ENCODE results near the gene HPDL.

HPDL gene

DNA sequence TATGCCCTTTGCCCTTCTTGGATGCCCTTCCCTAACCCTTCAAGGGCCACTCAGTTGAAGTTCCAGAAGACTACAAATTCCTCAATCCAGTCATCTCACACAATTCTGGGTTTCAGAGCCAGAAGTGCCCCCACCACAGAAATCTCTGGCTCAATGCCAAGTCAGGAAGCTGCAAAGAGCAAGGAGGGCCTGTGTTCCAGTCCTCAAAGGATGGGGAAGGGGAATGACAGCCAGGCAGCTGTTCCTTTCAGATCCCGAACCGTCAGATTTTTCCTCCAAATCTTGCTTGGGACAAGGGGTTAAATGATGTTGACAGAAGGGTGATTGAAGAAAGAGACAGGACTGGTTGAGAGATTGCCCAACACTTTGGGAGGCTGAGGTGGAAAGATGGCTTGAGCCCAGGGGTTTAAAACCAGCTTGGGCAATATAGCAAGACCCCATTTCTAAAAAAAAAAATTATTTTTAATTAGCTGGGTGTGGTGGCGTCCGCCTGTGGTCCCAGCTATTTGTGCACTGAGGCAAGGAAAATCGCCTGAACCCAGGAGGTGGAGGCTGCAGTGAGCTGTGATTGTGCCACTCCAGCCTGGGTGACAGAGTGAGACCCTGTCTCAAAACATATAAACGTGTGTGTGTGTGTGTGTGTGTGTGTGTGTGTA lies 716 bp upstream of the HPDL start:
- DNase-seq, result no peak

DNA sequence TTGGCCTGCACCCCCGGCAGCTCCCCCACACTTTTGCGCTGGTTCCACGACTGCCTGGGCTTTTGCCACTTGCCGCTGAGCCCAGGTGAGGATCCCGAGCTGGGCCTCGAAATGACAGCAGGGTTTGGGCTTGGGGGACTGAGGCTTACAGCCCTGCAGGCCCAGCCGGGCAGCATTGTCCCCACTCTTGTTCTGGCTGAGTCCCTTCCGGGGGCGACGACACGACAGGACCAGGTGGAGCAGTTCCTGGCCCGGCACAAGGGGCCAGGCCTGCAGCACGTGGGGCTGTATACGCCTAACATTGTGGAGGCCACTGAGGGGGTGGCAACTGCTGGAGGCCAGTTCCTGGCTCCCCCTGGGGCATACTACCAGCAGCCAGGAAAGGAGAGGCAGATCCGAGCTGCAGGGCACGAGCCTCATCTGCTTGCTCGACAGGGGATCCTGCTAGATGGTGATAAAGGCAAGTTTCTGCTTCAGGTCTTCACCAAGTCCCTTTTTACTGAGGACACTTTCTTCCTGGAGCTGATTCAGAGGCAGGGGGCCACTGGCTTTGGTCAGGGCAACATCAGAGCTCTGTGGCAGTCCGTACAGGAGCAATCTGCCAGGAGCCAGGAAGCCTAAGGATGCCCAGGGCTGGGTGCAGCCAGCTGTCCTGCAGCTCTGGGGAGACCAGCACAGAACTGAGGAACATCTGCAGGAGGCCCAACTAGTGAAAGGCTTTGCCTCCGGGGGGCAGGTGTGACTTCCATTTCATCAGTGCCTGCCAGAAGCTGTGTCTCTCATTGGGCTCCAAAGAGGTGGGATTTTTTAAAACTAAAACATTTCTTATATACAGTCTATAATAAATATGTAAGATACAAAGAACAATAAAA lies 1.2 kb downstream of the HPDL start:
- no peak for DNase-seq

DNA sequence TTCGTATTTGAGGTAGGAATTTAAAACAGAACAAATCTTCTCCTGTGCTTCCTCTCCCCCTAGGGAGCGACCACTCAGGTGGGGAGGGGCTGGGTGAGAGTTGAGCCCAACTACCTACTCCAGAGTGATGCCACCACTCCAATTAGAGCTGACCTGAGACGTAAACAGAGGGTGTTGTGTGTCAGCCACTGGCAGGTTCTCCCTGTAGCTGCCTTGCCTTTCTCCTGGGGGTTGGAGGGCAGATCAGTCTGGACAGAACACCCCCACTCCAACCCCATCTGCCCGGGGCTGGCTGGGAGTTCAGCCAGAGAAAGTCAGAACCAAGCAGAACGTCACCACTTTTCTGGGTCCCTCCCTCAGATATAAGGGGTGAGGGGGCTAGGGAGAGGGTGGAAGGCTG lies 2.0 kb downstream of the HPDL start:
- DNase-seq, result no peak

DNA sequence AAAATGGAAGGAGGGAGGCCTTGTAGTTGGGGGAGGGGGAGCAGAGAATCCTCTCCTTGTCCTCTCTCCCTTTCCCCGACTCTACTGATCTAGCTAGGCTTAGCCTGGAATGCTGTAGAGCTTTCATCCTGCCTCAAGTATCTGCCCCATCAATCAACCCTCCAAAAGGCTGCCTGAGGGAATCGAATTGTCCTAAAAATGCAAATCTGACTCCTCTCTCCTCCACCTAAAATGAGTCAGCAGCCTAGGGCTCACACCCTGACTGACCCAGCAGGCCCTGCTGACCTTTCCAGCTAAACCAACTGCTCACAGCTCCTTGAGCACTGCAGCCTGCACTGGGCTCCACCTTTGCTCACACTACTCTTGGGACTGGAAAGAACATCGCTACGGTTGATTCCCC lies 2.8 kb downstream of the HPDL start:
- DNase-seq, result no peak

DNA sequence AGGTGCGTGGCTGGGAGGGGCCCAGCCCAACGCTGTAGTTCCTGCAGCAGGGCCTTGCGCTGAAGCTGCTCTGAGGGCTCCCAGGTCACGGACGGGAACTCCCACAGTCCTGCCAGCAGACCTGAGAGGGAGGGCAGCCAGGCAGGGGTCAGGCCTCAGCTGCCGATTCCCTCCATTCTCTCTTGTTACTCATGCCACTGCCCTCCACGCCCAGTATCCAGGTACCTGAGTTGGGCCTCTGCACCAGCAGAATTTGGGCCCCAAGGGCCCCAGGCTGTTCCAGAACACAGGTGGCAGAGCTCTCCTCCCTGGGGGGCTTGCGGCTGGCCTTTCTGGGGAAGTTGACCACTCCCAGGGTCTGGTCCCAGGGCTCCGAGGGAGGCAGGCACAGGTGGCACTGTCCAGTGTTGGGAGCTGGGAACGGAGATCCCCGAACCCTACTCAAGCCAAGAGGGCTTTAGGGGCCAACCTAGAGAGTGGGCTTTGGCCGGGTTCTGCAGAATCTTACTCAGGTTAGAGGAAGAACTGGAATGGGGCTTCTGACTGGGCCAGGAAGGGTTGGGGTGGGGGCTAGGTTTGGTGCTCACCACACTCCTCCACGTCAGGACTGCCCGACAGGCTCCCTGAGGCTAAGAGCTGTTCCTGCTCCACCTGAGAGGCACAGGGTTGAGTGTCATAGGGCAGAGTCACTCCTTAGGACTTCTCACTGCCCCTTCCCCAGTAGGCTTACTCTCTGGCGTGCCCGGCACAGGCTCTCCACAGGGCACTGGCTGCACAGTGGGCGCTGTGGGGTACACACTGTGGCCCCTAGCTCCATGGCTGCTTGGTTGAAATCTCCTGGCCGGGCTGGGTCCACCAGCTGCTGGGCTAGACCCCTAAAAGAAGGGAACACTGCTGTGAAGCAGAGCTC lies 5.0 kb downstream of the HPDL start:
- no peak for DNase-seq

DNA sequence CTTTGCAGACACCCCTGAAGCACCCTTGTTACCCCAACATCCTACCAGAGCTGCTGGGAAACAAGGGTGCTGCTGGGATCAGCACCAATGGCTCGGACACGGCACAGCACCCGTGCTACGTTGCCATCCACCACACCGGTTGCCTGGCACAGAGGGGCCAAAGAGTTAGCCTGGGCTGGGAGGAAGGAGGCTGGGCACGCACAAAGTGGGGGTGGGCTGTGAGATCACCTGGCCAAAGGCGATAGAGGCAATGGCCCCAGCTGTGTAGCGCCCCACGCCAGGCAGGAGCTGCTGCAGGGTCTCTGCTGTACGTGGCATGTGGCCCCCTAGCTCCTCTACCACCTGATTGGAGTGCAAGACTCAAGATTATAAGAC lies 5.6 kb downstream of the HPDL start:
- DNase-seq, result no peak

DNA sequence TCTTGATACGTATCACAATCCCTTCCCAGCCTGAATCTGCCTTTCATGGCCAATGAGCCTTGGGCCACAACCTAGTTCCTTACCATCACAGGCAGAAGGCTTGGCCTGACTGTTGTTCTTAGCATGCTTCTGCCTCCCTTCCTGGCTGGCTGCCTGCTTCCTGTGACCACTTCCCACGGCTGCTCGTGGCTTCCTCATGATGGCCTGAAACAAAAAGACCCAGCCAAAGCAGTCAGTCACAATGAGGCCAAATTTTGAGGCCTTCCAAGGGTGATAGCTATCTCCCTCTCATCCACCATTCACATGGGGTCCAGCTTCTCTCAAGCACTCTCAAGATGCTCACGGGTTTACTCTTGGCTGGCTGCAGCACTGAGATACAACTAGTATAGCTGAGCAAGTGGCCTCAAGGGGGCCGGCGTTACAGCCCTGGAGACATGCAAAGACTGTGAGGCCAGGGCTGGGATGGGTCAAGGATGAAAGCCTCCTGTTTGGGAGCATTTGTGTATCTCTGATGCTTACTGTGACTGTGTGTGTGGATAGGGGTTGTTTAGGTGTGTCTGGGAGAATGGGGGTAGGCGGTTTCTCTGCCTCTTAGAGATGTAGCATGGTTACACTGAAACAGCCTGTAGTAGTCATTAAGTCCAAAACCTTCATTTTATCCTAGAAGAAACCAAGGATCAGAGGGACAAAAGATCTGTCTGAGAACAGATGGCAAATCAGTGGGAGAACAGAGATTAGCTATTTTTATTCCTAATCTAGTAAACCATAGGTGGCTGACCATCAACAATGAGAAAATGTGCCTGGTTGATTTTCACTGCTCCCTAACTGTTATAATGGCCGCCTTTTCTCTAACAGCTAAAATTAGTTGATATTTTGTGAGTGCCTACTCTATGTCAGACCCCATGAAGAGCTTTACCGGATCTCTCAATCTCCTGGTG lies 7.9 kb downstream of the HPDL start:
- no peak for DNase-seq

DNA sequence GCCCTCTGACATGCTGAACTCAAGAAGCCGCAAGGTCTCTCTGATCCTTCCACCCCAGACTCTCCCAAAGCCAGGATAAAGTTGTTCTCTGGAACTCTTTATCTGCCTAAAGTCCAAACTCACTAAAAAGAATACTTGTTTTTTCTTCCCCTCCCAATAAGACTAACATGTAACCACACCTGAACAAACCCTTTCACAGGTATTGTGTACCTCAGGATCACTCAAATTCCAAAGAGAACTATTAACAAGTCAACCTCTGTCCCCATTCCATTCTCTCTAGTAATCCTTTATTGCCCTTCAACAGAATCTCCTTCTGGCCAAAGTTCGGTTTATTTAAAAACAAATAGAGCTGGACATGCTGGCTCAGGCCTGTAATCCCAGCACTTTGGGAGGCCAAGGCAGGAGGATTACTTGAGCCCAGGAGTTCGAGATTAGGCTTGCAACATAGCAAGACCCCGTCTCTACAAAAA lies 9.2 kb downstream of the HPDL start:
- no peak for DNase-seq

DNA sequence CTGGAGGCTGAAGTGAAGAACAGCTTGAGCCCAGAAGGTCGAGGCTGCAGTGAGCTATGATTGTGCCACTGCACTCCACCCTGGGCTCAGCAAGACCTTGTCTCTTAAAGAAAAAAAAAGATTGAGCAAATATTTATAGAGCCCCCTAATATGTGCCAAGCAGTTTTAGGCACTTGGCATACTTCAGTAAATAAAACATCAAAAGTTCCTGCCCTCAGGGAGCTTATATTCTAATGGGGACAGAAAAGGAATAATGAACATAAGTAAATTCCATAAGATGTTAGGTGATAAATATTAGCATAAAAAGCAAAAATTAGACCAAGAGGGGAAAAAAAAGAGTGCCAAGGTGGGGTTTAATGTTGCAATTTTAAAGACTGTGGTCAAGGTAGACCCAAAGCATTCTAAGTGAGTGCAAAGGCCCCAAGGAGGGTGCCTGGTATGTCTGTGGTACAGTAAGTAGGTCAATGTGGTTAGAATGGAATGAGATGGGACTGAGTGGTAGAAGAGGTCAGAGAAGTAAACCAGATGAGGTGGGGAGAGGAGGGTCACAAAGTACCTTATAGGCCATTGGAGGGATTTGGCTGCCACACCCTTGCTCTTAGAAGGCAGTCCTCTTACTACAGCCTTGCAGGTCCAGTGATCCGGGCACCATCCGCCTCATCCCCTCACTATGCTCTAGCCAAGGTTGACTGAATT lies 11.1 kb downstream of the HPDL start:
- no peak for DNase-seq

DNA sequence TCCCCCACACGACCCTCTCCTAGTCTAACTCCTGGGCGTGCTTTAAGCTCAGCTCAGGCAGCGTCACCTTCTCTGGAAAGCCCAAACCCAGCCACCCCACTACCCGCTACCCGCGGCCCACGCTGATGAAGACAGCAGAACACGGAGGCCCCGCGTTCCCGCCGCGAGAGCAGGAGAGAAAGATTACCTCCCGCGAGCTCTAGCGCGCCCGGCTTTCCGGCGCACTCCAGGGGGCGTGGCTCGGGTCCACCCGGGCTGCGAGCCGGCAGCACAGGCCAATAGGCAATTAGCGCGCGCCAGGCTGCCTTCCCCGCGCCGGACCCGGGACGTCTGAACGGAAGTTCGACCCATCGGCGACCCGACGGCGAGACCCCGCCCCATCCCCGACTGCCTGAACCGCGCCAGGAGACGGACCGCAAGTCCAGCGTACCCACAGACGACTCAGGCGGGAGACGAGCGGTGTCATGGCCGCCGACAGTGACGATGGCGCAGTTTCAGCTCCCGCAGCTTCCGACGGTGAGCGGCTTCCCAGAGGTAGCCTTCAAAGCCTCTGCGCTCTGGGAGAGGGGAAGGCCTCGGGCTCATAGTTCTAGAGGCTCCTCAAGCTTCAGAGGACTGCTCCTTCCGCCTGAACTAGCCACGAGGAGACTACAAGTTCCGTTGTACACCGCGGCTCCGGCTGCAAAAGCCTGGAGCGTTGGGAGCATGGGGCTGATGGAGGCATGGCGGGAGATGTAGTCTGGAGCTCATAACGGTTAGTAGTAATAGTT lies 13.3 kb downstream of the HPDL start, which contains the start of the genes MUTYH and TOE1:
TSS of gene MUTYH (minus strand) at position 652 of the 770 bp plus-strand sequence. CDS start 5,935 bp downstream, outside the sequence.
TSS of gene TOE1 (plus strand) at position 382 of the 770 bp plus-strand sequence. CDS start at position 465, 83 bp downstream.
- peak; percentile 93 for DNase-seq

DNA sequence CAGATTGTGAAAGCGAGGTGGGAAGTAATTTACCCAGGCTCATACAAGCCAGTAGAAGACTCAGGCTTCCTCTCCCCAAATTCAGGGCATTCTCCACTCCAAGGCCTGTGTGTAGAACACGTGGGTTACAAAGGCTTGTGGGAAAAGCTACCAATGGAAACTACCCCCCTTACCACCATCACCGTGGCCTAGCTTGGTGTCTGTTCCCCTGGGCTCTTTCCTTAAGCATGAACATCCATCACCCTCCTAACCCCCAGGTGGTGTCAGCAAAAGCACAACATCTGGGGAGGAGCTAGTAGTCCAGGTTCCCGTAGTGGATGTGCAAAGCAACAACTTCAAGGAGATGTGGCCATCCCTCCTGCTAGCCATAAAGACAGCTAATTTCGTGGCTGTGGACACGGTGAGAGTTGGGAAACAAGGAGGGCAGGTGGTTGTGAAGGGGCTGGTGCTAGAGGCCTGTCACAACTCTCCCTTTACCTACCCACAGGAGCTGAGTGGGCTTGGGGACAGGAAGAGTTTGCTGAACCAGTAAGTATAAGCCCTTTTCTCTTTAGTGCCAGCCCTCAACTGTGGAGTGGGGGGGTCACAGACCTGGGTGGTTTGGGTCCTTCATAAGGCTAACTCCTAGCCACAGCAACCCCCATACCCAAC lies 14.2 kb downstream of the HPDL start:
- DNase-seq, result no peak

DNA sequence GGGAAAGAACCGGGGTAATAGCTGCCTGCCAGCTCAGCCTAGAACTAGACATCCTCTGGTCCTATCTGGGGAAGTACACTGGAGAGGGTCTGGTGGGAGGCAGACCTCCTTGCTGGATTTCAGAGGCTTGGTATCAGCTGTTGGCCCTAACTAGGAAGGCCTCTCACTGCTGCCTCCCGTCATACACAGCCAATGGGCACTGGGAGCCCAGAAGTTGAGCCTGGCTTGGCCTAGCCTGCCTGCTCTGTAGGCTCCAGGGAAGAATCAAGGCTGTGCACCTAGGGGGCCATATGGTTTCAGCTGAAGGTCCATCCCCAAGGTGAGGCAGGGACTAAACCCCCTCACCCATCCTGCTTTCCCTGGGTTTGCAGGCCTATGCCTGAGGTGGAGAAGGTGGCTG lies 17.8 kb downstream of the HPDL start:
- DNase-seq, result no peak

DNA sequence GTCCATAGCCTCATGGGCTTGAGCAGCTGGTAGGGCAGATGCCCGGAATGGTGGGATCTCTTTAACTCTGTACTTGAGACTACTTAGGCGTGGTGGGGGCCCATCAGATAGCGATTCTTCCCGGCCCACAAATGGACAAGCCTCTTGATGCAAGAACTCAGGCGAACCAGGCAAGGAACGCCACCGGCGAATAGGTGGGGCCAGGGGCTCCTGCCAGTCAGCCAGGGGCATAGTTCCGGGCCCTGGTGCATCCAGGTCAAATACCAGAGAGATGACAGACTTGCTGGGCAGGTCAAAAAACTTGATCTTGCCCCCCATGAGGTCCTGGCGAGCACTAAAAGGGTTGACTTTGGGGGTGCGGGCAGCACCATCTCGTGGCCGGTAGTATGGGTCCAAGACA lies 18.3 kb downstream of the HPDL start:
- DNase-seq, result no peak

DNA sequence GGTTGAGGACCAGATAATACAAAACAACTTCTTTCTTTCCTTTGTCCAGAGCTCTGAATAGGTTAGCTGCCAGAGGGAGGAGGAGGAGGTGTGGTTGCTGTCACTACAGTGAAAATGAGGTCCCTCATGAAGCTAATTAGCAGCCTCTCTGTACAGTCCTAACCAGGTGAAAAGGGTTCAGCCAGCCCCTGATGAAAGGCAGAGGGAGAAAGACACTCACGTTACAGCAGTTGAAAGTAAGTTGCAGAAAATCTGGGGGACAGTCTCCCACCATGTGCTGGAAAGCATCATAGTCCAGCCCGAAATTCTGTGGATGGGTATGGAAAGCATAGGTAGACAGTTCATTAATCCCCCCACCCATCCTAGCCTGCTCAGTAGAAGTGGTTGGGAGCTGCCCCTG lies 19.8 kb downstream of the HPDL start:
- no peak for DNase-seq

DNA sequence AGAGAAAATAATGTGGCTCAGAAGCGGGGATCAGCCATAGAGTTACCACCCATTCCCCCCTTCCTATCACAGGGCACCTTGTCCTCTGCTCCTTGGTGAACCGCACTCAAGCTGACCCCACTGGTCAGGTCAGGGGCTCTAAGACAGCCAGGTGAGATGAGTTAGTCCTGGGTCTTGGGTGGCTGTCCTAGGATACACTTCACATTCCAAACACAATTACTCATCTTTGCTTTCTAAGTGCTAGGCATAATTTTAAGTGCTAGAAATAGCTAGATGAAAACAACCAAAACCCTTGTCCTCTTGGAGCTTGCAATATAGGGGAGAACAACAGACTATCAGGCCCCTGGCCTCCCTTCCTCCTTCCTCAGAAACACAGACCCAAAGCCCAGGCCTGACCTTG lies 21.3 kb downstream of the HPDL start:
- DNase-seq, result no peak

DNA sequence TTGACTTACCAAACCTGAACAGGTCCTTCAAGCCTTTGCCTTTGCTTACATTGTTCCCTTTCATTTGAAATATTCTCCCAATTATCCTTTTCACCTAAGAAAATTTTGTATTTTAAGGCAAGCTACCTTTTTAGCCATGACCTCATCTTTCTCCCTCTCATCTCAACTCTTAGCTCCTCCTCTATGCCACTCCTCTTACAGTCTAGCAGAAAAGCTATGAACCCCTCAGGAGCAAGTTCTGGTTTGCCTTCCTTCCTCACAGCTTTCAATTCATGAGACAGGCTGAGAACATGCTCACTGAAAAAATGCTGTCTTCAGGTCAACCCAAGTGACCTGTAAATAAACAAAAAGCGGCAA lies 21.9 kb downstream of the HPDL start:
- no peak for DNase-seq

DNA sequence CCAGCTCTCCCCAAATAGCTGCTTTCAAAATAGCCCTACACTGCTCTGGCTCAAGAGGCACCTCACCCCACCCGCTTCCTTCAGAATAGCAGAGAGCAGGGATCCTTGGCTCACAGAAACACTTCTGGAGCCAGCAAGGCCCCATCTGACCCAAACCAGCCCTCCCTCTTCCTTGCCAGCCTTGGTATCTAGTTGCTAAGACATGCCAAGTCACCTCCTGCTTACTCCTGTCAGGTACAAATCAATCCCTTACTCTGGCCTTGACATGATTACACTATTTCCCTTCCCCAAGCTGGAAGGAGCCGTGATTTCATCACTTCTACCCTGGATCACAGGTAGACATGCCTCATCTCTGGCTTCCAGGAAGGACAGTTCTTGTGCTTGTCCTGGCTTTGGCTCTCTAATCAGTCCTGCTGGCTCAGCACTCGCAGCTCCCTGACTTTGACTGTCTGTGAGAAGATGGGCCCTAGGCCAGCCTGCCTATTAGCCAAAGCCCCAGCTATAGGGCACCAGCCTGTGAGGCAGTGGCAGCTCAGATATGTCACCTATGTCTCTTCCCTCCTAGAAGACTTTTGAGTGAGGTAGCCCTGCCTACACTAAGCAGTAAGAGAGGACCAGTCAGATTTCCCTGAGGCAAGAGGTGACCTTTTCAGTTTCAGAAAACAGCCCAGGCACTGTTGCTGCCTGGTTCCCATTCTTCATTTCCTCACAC lies 22.4 kb downstream of the HPDL start:
- no peak for DNase-seq

DNA sequence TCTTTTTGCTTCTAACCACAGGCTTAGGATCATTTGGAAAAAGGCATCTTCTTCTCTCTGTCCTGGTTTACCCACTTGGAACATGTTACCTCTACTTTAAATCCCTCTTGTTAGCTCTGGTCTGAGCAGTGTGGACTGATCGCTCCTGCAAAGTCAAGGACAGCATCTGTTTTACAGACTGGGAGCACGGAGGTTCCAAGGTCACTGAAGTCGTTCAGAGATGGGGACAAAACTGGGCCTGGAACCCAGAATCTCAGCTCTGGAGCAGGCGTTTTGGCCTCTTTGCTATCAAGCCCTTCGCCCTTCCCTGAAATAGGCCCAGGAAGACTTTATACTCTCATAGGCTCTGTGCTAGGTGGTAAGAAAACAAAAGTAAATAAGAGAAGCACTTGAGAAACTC lies 24.8 kb downstream of the HPDL start:
- DNase-seq, result no peak

DNA sequence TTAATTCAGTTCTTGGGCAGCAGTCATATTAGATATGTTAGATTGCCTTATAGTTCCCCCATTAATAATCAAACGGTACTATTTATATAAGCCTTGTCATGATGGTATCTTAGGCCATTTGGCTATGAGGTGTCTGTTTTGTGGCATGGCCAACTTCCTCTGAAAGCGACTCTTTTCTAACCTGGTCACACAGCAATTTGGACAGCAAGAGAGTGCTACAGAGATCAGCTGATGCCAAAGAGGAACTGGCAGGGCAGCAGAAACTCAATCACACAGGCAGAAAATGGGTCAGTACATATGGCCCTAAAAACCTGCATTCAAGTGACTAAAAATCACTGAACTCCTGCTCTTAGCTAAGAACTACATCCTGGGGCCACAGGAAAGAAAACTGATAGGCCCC lies 27.0 kb downstream of the HPDL start:
- no peak for DNase-seq

Data from stimulated activated CD4-positive, alpha-beta T cell treated with anti-CD3 and anti-CD28 coated beads, Interleukin-4, amount 100 ng/mL, for 1 hour (primary cell).